ENCODE results near the gene OR4E1. TPM values are rescaled to one million over a fixed set of nuclear protein-coding genes. Genes with fewer than 3 reads are reported as not detected.

OR4E1 gene
- total RNA-seq, 1 donor from 2014 or later, result not detected

DNA sequence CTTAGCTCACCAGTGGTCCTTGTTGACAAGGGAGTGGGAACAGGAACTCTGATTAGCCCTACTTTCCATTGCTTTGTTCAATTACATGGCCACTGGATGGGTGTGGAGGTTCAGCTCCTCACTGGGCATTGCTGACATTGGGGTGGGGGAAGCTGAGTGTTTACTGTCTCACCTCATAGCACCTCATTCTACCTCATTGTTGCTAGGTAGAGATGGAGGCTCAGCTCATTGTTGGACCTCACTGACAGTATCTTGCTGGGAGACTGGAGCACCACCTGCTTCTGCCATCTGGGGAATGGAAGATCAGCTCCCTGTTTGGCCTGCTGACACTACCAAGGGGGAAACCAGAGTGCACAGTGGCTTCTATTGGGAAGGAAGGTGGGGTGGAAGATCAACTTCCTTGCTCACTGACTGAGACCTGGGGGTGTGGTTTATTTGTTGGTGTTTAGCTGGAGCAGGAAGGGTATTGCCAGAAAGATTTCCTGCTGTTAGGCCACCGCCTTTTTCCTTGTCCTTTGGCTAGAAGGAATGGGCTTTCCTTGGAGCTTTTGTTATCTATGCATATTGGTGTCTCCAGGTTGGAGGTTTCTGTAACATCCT, 21.3 kb downstream of the OR4E1 start:
- no peak for DNase-seq (ENCODE audit: extremely low spot score in 2 of 2)
- Histone ChIP-seq H3K27ac (no peak overlapping the region), H3K27me3 (no peaks in the 10 kb centered on the region), H3K4me1 (no peaks in the 10 kb centered on the region), H3K4me3 (no peak overlapping the region), H3K9me3 (no peaks in the 10 kb centered on the region), H3K36me3 (no peaks in the 10 kb centered on the region)
- TF ChIP-seq POLR2A (IDR thresholded peaks at IDR 0.05), result no peak
- TF ChIP-seq POLR2AphosphoS5 (IDR thresholded peaks at IDR 0.05; ENCODE audit: insufficient read depth in 1 of 2, low read depth in 1 of 2), result no peak
- no peak for TF ChIP-seq CTCF (IDR thresholded peaks at IDR 0.05)
- intact Hi-C loops (cut with DNase I), result no loop called here

DNA sequence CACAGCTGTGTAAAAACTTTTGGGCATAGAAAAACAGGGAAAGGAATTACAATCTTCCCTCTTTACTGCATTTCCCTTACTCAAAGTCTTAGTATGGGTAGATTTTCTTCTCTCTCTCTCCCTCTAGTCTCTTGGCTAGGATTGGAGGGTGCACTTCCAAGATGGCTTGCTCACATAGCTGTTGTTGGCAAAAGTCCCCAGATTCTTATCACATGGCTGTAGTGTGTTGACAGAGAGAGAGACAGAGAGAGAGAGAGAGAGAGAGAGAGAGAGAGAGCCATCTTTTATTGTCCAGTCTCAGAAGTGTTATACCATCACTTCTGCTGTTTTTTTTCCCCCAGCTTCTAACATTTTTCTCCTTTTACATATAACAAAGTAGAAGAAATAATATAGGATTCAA, 26.2 kb downstream of the OR4E1 start:
- Histone ChIP-seq H3K27me3 (no peaks in the 10 kb centered on the region), H3K4me3 (no peak overlapping the region), H3K4me1 (no peaks in the 10 kb centered on the region), H3K9me3 (no peaks in the 10 kb centered on the region), H3K36me3 (no peaks in the 10 kb centered on the region), H3K27ac (no peak overlapping the region)
- TF ChIP-seq POLR2AphosphoS5 (IDR thresholded peaks at IDR 0.05; ENCODE audit: insufficient read depth in 1 of 2, low read depth in 1 of 2) (no peak), POLR2A (IDR thresholded peaks at IDR 0.05) (no peak), CTCF (IDR thresholded peaks at IDR 0.05) (no peak)
- intact Hi-C loops (cut with DNase I), result no loop called here
- DNase-seq (ENCODE audit: extremely low spot score in 2 of 2), result no peak

- H3K36me3 ChIP-seq, result no peaks in the 10 kb centered on the region
- intact Hi-C loops (cut with DNase I), result no loop called here
- no peak overlapping the region for H3K27ac ChIP-seq
- H3K4me1 ChIP-seq, result no peaks in the 10 kb centered on the region
- TF ChIP-seq POLR2A (IDR thresholded peaks at IDR 0.05) (no peak), CTCF (IDR thresholded peaks at IDR 0.05) (no peak), POLR2AphosphoS5 (IDR thresholded peaks at IDR 0.05; ENCODE audit: insufficient read depth in 1 of 2, low read depth in 1 of 2) (no peak)
- no peaks in the 10 kb centered on the region for H3K9me3 ChIP-seq
- DNase-seq (ENCODE audit: extremely low spot score in 2 of 2), result no peak
- H3K4me3 ChIP-seq, result no peak overlapping the region
- no peaks in the 10 kb centered on the region for H3K27me3 ChIP-seq
Measured at GRCh38 chr14:21643407-21643806, 30.2 kb downstream of the OR4E1 start.

GRCh38 chr14:21642683-21643082, 30.9 kb downstream of the OR4E1 start:
- Histone ChIP-seq H3K4me1 (no peaks in the 10 kb centered on the region), H3K4me3 (no peak overlapping the region), H3K27me3 (no peaks in the 10 kb centered on the region), H3K9me3 (no peaks in the 10 kb centered on the region), H3K27ac (no peak overlapping the region), H3K36me3 (no peaks in the 10 kb centered on the region)
- no peak for DNase-seq (ENCODE audit: extremely low spot score in 2 of 2)
- TF ChIP-seq POLR2AphosphoS5 (IDR thresholded peaks at IDR 0.05; ENCODE audit: insufficient read depth in 1 of 2, low read depth in 1 of 2) (no peak), CTCF (IDR thresholded peaks at IDR 0.05) (no peak), POLR2A (IDR thresholded peaks at IDR 0.05) (no peak)
- intact Hi-C loops (cut with DNase I), result no loop called here

GRCh38 chr14:21634840-21635239, 38.8 kb downstream of the OR4E1 start, which contains the start of gene OR10G2:
Gene OR10G2 (minus strand): TSS chr14:21634940. CDS start chr14:21634842, 98 bp downstream.
- no peak for TF ChIP-seq CTCF (IDR thresholded peaks at IDR 0.05)
- no peaks in the 10 kb centered on the region for H3K9me3 ChIP-seq

More at GRCh38 chr14:21634840-21635239, 38.8 kb downstream of the OR4E1 start, which contains the start of gene OR10G2:
- no peaks in the 10 kb centered on the region for H3K4me1 ChIP-seq
- intact Hi-C loops (cut with DNase I), result no loop called here
- H3K27me3 ChIP-seq, result no peaks in the 10 kb centered on the region
- no peak within 1 kb of the TSS for H3K4me3 ChIP-seq
- no peaks in the 10 kb centered on the region for H3K36me3 ChIP-seq
- no peak within 1 kb of the TSS for H3K27ac ChIP-seq
- no peak for DNase-seq (ENCODE audit: extremely low spot score in 2 of 2)
